ENCODE data around the gene RNF145. TPM values are rescaled to one million over a fixed set of nuclear protein-coding genes. Genes with fewer than 3 reads are reported as not detected.
"Not testable (repeated sequence)": the region's sequence is repeated elsewhere in the genome, so short reads cannot be mapped to it uniquely, and the experiment has no call there.

Gene RNF145
- total RNA-seq, 4 donors from 2014 or later = 39.7 to 56.4 (median 53.1) TPM

GRCh38 chr5:159231167-159231566 is 21.8 kb upstream of the RNF145 start:
- DNase-seq (ENCODE audit: low spot score) (no peak), ATAC-seq (ENCODE audit: low FRiP score) (no peak)
- no peak for TF ChIP-seq CTCF (IDR thresholded peaks at IDR 0.05)

GRCh38 chr5:159230657-159231056 is 21.3 kb upstream of the RNF145 start:
- TF ChIP-seq CTCF (IDR thresholded peaks at IDR 0.05) = no peak
- DNase-seq (ENCODE audit: low spot score) = no peak
- no peak for ATAC-seq (ENCODE audit: low FRiP score)

GRCh38 chr5:159228097-159228496 is 18.7 kb upstream of the RNF145 start:
- DNase-seq (ENCODE audit: low spot score); ATAC-seq (ENCODE audit: low FRiP score): not testable (repeated sequence)

- TF ChIP-seq CTCF (IDR thresholded peaks at IDR 0.05) = no peak
- ATAC-seq (ENCODE audit: low FRiP score) (no peak), DNase-seq (ENCODE audit: low spot score) (no peak)
These were observed 18.1 kb upstream of the RNF145 start for GRCh38 chr5:159227452-159227851.

- TF ChIP-seq CTCF (IDR thresholded peaks at IDR 0.05) = no peak
- DNase-seq (ENCODE audit: low spot score) = no peak
- no peak for ATAC-seq (ENCODE audit: low FRiP score)
These were observed 17.1 kb upstream of the RNF145 start for GRCh38 chr5:159226451-159226850.

- no peak for ATAC-seq (ENCODE audit: low FRiP score)
- no peak for DNase-seq (ENCODE audit: low spot score)
- TF ChIP-seq CTCF (IDR thresholded peaks at IDR 0.05) = no peak
These were observed 15.1 kb upstream of the RNF145 start for GRCh38 chr5:159224471-159224870.

- DNase-seq (ENCODE audit: low spot score) (no peak), ATAC-seq (ENCODE audit: low FRiP score) (no peak)
- no peak for TF ChIP-seq CTCF (IDR thresholded peaks at IDR 0.05)
These were observed 14.1 kb upstream of the RNF145 start for GRCh38 chr5:159223469-159223868.

GRCh38 chr5:159220206-159220605 is 10.9 kb upstream of the RNF145 start:
- DNase-seq (ENCODE audit: low spot score) = no peak
- no peak for TF ChIP-seq CTCF (IDR thresholded peaks at IDR 0.05)
- ATAC-seq (ENCODE audit: low FRiP score) = no peak

Measured in omental fat pad (tissue), 4 donors.